ENCODE measurements around the gene KAZN. TPM values are rescaled to one million over a fixed set of nuclear protein-coding genes. Genes with fewer than 3 reads are reported as not detected.
"Not testable (repeated sequence)": the region's sequence is repeated elsewhere in the genome, so short reads cannot be mapped to it uniquely, and the experiment has no call there.

The KAZN gene
- total RNA-seq, 1 experiment from 2014 or later: 6.9 TPM

DNA sequence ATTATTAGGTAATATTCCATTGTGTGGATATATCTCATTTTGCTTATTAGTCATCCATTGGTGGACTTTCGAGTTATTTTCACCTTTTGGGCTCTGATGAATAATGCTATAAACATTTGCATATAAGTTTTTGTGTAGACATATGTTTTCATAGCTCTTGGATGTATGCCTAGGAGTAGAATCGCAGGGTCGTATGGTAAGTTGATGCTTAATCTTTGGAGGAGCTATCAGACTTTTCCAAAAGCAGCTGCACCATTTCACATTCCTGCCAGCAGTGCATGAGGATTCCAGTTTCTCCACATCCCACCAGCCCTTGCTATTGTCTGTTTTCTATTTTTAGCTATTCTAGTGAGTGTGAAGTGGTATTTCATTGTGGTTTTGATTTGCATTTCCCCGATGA lies 434.8 kb downstream of the KAZN start:
- DNase-seq: no peak
- Histone ChIP-seq H3K4me3 (ENCODE audit: insufficient read depth, low read depth, low read length) (no peak overlapping the region), H3K36me3 (replicated peaks; ENCODE audit: control insufficient read depth, insufficient read depth, low read length) (no peaks in the 10 kb centered on the region), H3K27me3 (ENCODE audit: control insufficient read depth, insufficient read depth, low read length) (no peaks in the 10 kb centered on the region)

- no peak overlapping the region for H3K4me3 ChIP-seq (ENCODE audit: insufficient read depth, low read depth, low read length)
- DNase-seq: no peak
- no peaks in the 10 kb centered on the region for H3K27me3 ChIP-seq (ENCODE audit: control insufficient read depth, insufficient read depth, low read length)
- no peaks in the 10 kb centered on the region for H3K36me3 ChIP-seq (replicated peaks; ENCODE audit: control insufficient read depth, insufficient read depth, low read length)
Observed at GRCh38 chr1:15034656-15035055, 436.2 kb downstream of the KAZN start.

DNA sequence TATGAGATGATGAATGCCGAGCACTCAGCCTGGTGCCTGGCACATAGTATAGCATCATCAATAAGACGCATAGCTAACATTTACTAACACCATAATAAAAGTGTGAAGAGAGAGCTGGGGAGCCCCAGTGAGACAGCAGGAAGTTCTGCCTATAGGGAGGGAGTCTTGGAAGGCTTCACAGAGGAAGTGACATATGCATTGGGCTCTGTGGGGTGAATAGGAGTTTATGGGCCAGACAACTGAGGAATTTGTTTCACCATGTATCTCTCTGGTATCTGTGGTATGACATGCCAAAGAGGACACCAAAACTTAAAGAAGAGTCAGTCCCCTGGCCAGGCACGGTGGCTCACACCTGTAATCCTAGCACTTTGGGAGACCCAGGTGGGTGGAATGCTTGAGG lies 436.8 kb downstream of the KAZN start:
- no peaks in the 10 kb centered on the region for H3K36me3 ChIP-seq (replicated peaks; ENCODE audit: control insufficient read depth, insufficient read depth, low read length)
- H3K4me3 ChIP-seq (ENCODE audit: insufficient read depth, low read depth, low read length): no peak overlapping the region
- no peak for DNase-seq
- H3K27me3 ChIP-seq (ENCODE audit: control insufficient read depth, insufficient read depth, low read length): no peaks in the 10 kb centered on the region

GRCh38 chr1:15036101-15036500 lies 437.6 kb downstream of the KAZN start:
- no peak for DNase-seq
- no peak overlapping the region for H3K4me3 ChIP-seq (ENCODE audit: insufficient read depth, low read depth, low read length)
- no peaks in the 10 kb centered on the region for H3K27me3 ChIP-seq (ENCODE audit: control insufficient read depth, insufficient read depth, low read length)
- no peaks in the 10 kb centered on the region for H3K36me3 ChIP-seq (replicated peaks; ENCODE audit: control insufficient read depth, insufficient read depth, low read length)

- Histone ChIP-seq H3K27me3 (ENCODE audit: control insufficient read depth, insufficient read depth, low read length) (no peaks in the 10 kb centered on the region), H3K4me3 (ENCODE audit: insufficient read depth, low read depth, low read length) (no peak overlapping the region), H3K36me3 (replicated peaks; ENCODE audit: control insufficient read depth, insufficient read depth, low read length) (no peaks in the 10 kb centered on the region)
- DNase-seq: peak; percentile 79
Observed at GRCh38 chr1:15038232-15039016, 439.9 kb downstream of the KAZN start.

DNA sequence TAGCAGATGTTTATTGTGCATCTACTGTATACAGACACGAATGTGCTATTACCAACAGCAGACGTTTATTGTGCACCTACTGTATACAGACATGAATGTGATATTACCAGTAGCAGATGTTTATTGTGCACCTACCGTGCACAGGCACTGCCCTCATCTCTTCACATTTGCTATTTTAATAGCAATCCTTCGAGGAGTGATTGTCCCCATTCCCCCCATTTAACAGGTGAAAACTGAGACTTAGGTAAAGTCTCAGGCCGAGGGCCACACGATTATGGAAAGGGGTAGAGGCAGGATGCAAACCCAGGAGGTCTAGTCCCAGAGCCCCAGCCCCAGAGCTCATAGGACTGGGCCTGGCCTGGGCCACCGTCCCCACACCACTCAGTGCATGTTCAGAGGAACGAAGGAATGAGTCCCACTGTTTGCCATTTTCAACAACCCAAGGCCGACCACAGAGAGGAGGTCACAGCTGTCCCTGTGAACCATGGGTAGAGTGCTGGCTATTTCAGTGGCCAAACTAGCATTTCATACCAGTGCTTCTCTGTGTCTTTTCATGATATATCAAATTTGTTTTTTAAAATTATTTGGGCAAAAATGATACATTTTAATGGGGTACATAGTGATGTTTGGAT lies 440.6 kb downstream of the KAZN start:
- Histone ChIP-seq H3K27me3 (ENCODE audit: control insufficient read depth, insufficient read depth, low read length) (no peaks in the 10 kb centered on the region), H3K4me3 (ENCODE audit: insufficient read depth, low read depth, low read length) (no peak overlapping the region), H3K36me3 (replicated peaks; ENCODE audit: control insufficient read depth, insufficient read depth, low read length) (no peaks in the 10 kb centered on the region)
- no peak for DNase-seq

- no peak for DNase-seq
- Histone ChIP-seq H3K4me3 (ENCODE audit: insufficient read depth, low read depth, low read length) (no peak overlapping the region), H3K27me3 (ENCODE audit: control insufficient read depth, insufficient read depth, low read length) (no peaks in the 10 kb centered on the region), H3K36me3 (replicated peaks; ENCODE audit: control insufficient read depth, insufficient read depth, low read length) (no peaks in the 10 kb centered on the region)
Observed at GRCh38 chr1:15039901-15040300, 441.4 kb downstream of the KAZN start.

- not testable (repeated sequence) for DNase-seq
Observed at GRCh38 chr1:15040685-15041084, 442.2 kb downstream of the KAZN start.

DNA sequence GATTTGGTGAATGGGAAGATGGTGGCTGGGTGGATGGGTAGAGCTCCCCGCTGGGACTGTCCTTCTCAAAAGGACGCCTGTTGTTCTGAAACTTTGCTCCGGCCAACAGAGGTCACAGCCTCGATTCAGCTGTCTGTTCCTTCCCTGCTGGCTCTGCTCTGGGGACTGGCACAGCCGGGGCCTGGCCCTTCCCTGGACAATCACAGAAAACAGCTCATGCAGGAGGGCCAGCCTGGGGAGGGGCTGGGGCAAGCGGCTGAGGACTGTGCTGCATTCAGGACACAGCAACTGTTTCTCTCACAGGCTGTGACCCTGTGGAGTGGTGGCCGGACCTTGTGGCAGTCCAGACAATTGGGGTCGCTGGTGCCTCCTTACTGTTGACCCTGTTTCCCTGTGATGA lies 444.4 kb downstream of the KAZN start:
- no peak overlapping the region for H3K4me3 ChIP-seq (ENCODE audit: insufficient read depth, low read depth, low read length)
- no peaks in the 10 kb centered on the region for H3K36me3 ChIP-seq (replicated peaks; ENCODE audit: control insufficient read depth, insufficient read depth, low read length)
- no peaks in the 10 kb centered on the region for H3K27me3 ChIP-seq (ENCODE audit: control insufficient read depth, insufficient read depth, low read length)
- no peak for DNase-seq

More at GRCh38 chr1:15040685-15041084, 442.2 kb downstream of the KAZN start:
- not testable (repeated sequence) for H3K4me3 ChIP-seq (ENCODE audit: insufficient read depth, low read depth, low read length); H3K27me3 ChIP-seq (ENCODE audit: control insufficient read depth, insufficient read depth, low read length); H3K36me3 ChIP-seq (replicated peaks; ENCODE audit: control insufficient read depth, insufficient read depth, low read length)

DNA sequence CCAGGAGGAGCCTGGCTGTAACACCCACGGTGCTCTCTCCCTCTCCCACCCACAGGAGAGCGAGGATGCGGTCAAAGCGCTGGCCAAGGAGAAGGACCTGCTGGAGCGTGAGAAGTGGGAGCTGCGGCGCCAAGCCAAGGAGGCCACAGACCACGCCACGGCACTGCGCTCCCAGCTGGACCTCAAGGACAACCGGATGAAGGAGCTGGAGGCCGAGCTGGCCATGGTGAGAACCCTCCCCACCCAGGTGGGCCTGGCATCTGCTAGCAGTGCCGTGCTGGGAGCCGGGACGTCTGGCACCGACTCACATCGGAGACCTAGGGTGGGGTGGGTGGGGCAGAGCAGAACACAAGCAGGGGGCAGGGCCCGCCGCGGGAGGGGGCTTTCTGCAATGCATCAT lies 445.4 kb downstream of the KAZN start:
- DNase-seq: no peak
- no peaks in the 10 kb centered on the region for H3K27me3 ChIP-seq (ENCODE audit: control insufficient read depth, insufficient read depth, low read length)
- no peaks in the 10 kb centered on the region for H3K36me3 ChIP-seq (replicated peaks; ENCODE audit: control insufficient read depth, insufficient read depth, low read length)
- H3K4me3 ChIP-seq (ENCODE audit: insufficient read depth, low read depth, low read length): no peak overlapping the region

- Histone ChIP-seq H3K36me3 (replicated peaks; ENCODE audit: control insufficient read depth, insufficient read depth, low read length) (no peaks in the 10 kb centered on the region), H3K4me3 (ENCODE audit: insufficient read depth, low read depth, low read length) (no peak overlapping the region), H3K27me3 (ENCODE audit: control insufficient read depth, insufficient read depth, low read length) (no peaks in the 10 kb centered on the region)
- no peak for DNase-seq
Observed at GRCh38 chr1:15045123-15045522, 446.6 kb downstream of the KAZN start.

DNA sequence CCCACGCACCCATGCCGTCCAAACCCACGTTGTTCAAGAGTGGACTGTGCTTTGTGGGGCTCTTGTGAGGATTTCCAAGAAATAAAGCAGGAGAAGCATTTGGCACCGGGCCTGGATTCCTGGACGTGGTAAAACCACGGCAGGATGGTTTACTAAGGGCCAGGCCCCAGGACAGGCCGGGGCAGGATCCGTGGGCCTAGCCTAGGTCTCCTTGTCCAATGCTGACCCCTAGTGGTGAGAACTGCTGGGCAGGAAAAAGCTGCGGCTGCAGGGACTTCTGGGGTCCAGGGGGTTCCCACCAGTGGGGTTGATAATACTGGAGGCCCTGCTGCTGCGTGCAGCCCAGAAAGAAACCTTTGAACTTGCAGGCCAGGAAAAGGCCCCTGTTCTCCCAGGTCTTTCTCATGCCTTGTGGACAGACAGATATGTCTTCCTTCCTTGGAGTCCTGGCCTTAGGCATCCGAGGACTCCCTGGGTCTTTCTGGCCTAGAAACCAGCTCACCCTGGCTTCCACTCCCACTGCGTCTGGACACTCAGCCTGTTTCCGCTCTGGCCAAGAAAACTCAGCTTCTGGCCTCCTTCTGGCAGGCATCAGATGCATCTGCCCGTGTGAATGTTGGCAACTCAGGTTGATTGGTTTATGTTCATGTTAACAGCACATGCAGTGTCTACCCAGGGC lies 448.1 kb downstream of the KAZN start:
- no peak overlapping the region for H3K4me3 ChIP-seq (ENCODE audit: insufficient read depth, low read depth, low read length)
- DNase-seq: peak; percentile 96
- no peaks in the 10 kb centered on the region for H3K27me3 ChIP-seq (ENCODE audit: control insufficient read depth, insufficient read depth, low read length)
- no peaks in the 10 kb centered on the region for H3K36me3 ChIP-seq (replicated peaks; ENCODE audit: control insufficient read depth, insufficient read depth, low read length)

DNA sequence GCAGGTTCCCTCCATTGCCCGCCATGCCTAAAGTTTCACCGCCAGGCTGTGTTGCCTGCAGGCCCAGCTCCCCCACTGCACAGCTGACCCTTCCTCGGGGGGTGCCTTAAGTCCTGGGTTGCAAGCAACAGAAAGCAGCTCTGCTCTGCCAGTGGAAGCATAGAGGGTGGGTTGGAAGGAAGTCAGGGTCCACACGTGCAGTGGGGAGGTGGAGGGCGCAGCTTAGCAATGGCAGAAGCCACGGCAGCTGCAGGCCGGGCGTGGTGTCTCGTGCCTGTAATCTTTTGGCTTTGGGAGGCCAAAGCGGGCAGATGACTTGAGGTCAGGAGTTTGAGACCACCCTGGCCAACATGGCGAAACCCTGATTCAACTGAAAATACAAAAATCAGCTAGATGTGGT lies 448.8 kb downstream of the KAZN start:
- H3K36me3 ChIP-seq (replicated peaks; ENCODE audit: control insufficient read depth, insufficient read depth, low read length): no peaks in the 10 kb centered on the region

DNA sequence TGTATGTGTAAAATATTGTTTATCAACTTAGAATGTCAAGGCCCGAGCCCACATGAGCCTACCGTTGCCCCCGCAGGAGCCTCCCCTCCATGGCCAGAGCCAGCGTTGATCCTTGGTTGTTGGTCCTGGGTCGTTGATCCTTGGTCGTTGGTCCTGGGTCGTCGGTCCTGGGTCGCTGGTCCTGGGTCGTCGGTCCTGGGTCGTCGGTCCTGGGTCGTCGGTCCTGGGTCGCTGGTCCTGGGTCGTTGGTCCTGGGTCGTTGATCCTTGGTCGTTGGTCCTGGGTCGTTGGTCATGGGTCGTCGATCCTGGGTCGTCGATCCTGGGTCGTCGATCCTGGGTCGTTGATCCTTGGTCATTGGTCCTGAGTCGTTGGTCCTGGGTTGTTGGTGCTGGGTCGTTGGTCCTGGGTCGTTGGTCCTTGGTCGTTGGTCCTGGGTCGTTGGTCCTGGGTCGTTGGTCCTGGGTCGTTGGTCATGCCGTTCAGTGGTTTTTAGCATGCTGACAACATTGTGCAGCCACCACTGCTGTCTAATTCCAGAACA lies 450.0 kb downstream of the KAZN start:
- DNase-seq: no peak
- Histone ChIP-seq H3K4me3 (ENCODE audit: insufficient read depth, low read depth, low read length) (no peak overlapping the region), H3K36me3 (replicated peaks; ENCODE audit: control insufficient read depth, insufficient read depth, low read length) (no peaks in the 10 kb centered on the region), H3K27me3 (ENCODE audit: control insufficient read depth, insufficient read depth, low read length) (no peaks in the 10 kb centered on the region)

More for the DNA sequence above, 448.8 kb downstream of the KAZN start:
- no peak overlapping the region for H3K4me3 ChIP-seq (ENCODE audit: insufficient read depth, low read depth, low read length)
- DNase-seq: no peak
- H3K27me3 ChIP-seq (ENCODE audit: control insufficient read depth, insufficient read depth, low read length): no peaks in the 10 kb centered on the region

DNA sequence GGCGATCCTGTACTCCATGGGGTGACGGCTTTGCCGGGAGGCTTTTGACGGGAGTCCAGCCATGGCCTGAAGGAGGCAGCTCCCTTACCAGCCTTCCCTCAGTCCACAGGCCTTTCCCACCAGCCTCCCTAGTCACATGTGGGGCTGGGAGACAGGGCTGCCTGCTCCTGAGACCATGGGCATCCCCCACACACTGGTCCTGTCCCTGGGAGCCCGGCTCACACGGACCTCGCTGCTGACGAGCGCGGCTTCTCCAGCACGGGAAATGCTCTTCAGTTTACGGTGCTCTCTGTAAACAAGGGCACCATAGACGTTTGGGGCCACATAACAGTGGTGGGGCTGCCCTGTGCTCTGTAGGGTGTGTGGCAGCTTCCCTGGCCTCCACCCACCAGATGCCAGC lies 450.6 kb downstream of the KAZN start:
- no peak for DNase-seq
- Histone ChIP-seq H3K4me3 (ENCODE audit: insufficient read depth, low read depth, low read length) (no peak overlapping the region), H3K36me3 (replicated peaks; ENCODE audit: control insufficient read depth, insufficient read depth, low read length) (no peaks in the 10 kb centered on the region), H3K27me3 (ENCODE audit: control insufficient read depth, insufficient read depth, low read length) (no peaks in the 10 kb centered on the region)
